ENCODE results near the gene APLNR.

The APLNR gene

DNA sequence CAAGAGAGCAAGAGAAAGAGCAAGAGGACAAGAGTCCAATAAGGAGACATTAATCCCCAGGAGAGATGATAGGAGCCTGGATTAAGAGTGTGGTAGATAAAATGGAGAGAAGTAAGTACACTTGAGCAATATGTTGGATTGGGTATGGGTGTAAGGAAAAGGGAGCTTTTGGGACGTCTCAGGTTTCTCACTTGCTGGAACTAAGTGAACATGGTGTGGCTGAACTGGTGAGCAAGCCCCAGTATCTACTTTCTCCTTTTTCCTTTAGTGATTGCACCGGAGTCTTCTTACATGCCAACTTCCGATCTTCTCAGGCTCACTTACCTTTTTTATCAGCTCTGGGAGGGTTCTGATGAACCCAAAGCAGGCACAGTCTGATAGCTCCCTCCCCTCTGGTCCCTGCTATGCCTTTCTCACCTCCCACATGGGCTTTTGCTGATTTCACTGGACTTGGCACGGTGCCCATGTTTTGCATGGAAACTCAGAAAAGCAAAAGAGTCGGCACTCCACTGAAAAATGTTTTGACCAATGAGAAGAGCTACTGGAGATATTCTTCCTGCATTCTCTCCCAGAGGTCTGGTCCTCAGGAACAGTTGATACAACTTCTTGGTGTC lies 14.5 kb upstream of the APLNR start:
- in situ Hi-C loops (cut with HindIII; ENCODE audit: low sequenced_read_pairs), result no loop called here

DNA sequence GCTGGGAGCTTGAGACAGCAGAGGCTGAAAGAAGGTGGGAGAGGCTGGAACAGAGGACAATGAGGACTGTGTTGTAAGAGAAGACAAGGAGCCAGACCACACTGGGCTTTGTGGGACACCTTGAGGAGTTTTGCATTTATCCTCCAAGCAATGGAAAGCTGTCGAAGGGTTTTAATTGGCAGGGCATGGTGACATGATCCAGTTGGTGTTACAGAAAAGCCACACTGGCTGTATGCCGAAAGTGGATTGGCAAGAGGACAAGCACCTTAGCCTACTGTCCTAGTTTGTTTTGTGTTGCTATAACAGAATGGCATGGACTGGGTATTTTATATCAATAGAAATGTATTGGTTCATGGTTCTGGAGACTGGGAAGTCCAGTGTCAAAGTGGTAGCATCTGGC lies 14.0 kb upstream of the APLNR start:
- in situ Hi-C loops (cut with HindIII; ENCODE audit: low sequenced_read_pairs), result no loop called here

DNA sequence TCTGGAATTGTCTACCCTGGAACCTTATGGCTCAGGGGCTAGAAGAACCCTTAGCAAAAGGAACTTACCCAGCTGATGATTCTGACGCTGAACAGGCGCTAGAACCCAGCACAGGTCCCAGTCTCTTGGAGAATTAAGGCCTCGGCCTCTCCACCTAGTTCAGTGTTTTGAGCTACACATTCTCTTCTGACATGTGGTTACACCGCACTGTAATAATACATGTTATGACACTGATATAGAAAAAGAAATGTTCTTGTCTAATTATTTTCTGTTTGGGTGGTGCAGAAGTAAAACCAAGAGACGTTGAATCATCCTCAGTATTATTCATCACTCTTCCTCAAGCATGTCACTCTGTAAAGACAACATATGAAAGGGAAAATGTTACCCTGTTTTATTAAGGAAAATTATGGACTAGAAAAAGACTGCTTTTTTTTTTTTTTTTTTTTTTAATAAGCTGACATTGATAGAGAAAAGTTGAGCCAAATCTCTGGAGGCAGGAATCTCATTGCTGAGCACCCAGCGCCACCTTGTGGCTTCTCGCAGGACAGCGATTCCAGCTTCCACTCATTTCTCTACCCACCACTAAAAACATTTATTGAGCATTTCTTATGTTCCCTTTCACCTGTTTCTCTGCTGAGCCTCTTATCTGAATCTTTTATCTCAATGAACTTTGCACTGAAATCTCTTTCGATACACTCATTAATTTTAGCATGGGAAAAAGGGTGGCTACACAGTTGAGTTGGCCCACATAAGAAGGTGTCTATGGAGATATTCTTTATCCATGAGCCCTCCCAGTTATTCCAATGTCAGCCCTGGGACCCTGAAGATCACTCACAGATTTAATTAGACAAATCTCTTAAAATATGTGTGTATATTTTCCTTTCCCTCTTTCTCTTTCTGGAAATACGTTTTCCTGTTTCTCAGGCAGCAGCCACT lies 12.6 kb upstream of the APLNR start:
- in situ Hi-C loops (cut with HindIII; ENCODE audit: low sequenced_read_pairs), result no loop called here

DNA sequence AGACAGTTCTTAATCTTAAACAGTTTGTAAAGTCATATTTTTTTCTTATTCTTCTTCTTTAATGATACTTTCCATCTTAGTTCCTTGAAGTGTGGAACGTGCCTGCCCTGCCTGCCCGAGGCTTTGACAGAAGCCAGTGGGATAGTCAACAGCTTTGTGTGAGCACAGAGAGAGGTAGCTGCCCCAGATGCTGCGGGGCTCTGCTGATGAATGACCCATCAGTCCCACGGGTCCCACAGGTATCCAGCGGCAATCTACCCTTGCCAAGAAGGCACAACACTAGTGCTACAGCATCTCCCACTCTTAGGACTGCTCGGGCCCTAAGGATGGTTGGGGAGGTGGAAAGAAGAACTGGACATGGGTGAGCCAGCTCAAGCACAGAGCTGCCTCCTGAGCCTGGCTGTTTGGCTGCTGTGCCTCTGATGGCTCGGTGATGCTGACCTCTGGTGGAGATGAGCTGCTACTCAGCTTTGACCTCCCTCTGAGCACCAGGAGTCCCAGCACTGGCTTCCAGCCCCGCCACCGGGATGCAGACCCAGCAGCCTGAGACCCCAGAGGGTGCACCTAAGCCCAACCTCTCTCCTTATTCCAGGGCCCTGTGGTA lies 11.8 kb upstream of the APLNR start:
- in situ Hi-C loops (cut with HindIII; ENCODE audit: low sequenced_read_pairs), result no loop called here

DNA sequence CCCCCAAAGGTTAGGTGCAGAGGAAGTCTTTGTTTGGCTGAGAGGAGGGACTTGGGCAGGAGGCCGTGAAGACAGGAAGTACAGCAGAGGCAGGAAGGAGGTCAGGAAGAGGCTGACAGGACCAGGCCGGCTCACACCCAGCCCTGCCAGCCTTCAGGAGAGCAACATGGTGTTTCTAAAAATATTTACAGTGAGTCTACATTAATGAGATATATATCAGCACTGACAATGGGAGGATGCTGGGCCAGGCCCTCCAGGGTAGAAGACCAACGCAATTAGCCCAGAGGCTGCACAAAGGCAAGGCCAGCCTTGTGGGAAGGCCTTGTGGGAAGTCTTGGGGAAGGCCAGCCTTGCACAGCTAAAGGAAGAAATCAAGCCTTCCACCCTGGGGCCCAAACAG lies 7.9 kb upstream of the APLNR start:
- in situ Hi-C loops (cut with HindIII; ENCODE audit: low sequenced_read_pairs), result no loop called here

DNA sequence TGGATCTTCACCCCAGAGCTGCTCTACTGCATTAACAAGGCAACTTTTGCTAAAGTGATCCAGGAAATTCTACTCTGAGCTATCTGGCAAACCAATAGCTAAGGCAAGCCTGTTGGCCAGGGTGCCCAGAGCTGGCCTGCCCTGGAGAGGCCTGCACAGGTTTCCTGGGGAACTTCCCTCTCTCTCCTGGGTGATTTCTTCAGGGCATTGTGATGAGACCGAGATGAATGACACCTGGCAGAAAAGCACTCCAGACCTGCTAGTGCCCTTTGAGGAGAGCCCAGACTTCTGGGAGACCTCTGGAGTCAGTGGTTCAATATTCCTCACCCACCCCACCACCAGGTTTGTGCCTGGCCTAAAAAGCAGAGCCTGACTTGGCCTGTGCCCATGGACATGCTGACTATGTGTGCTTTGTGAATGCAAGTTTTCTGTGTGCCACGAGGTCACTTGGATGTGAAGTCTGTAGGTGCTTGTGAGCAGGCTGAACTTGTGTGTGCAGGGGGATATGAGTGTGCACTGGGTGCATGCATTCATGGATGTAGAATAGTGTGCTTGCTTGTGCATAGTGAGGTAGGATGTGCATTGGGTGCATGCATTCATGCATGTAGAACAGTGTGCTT lies 4.4 kb upstream of the APLNR start:
- in situ Hi-C loops (cut with HindIII; ENCODE audit: low sequenced_read_pairs), result no loop called here

DNA sequence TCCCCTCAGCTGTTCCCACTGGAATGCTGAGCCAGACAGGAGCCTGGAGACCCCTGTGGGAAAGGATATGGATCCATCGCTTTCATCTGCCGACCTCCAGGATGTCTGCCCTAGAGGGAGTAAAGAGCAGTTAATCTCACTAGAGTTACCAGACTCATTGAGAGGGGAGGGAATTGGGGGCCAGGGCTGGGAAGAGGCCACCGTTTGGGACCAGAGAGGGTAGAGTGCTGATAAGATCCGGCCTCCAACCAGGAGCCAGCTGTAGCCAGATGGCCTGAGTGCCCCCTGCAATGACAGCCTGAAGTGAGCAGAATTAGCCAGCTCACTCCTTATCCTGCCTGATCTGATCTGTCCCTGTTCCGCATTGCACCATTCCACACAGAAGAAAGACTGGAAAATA lies 3.7 kb upstream of the APLNR start:
- in situ Hi-C loops (cut with HindIII; ENCODE audit: low sequenced_read_pairs), result no loop called here

DNA sequence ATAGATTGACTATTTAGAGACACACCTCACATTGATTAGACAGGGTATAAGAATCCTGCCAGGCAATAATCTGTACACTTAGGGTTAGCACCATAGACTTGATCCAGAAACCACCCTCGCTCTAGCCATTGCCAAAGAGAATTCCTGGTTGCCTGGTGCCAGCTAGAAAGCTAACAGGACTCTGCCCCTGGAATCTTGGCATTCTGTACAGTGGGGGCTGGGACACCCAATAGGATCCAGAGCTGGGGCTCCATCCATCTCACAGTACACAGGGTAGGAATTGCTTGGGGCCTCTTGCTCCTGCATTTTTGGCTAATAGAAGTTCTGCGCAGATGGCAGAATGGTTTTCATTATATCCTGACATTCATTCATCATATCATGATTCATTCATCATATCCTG lies 3.0 kb upstream of the APLNR start:
- in situ Hi-C loops (cut with HindIII; ENCODE audit: low sequenced_read_pairs), result no loop called here

DNA sequence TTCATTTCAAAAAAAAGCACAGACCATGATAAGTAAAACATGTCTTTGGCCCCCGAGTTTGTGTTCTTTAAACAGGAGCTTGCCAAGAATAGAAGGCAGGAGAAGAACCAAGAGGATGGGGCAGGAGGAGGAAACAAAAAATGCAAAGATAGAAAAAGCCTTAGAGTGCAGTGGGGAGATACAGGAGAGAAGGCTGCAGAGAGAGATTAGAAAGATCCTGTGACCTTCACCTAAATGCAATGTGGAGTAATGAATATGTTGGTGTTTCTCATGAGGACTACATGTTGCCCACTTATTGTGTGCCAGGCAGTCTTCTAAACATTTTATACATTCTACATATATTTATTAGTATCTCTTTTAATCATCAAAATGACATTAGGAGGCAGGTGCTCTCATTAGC lies 2.3 kb upstream of the APLNR start:
- in situ Hi-C loops (cut with HindIII; ENCODE audit: low sequenced_read_pairs), result no loop called here

DNA sequence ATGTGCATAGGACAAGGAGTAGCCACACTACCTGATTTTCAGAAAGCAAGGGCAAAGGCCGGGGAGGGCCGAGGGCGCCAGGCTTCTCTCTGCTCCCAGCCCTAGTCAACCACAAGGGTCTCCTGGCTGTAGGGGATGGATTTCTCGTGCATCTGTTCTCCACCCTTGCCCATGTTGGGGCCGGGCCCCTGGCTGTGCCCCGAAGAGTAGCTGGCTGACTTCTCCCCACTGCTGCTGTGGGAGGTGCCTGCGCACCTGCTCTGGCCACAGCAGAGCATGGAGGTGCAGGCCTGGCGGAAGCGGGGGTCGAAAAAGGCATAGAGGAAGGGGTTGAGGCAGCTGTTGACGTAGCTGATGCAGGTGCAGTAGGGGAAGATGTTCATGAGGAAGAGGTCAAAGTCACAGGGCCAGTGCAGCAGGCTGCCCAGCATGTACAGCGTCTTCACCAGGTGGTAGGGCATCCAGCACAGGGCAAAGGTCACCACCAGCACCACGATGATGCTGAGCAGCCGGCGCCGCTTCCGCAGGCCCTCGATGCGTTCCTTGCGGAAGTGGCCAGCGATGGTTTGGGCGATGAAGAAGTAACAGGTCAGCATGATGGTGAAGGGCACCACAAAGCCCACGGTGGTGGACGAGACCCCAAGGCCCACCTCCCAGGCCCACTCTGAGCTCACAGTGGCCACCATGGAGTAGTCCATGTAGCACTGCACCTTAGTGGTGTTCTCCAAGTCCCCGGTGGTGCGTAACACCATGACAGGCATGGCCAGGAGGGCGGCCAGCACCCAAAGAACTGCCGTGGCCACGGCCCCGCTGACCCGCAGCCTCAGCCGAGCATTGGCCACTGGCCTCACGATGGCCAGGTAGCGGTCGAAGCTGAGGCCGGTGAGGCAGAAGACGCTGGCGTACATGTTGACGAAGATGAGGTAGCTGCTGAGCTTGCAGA lies 1.0 kb downstream of the APLNR start:
- in situ Hi-C loops (cut with HindIII; ENCODE audit: low sequenced_read_pairs), result no loop called here

DNA sequence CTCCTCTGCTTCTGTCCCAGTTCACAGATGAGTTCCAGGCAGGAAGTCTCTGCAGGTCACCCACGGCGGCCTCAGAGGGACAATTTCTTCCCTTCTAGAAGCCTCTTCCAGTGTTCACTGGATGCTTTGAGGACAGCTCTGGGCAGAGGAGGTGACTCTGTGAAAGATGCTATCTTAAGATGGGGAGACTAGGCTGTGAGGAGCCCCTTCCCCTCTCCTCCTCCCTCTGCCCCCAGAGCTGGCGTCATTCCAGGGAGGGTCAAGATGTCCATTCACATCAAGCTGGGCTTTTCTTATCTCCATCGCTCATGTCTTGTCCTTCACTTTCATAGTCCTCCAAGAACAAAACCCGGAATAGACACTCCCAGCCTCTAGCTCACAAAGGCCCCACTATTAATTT lies 3.3 kb downstream of the APLNR start:
- in situ Hi-C loops (cut with HindIII; ENCODE audit: low sequenced_read_pairs), result loop anchor here (5.0 kb wide), 1 partner anchor 96 kb away; no protein-coding TSS in a partner anchor

DNA sequence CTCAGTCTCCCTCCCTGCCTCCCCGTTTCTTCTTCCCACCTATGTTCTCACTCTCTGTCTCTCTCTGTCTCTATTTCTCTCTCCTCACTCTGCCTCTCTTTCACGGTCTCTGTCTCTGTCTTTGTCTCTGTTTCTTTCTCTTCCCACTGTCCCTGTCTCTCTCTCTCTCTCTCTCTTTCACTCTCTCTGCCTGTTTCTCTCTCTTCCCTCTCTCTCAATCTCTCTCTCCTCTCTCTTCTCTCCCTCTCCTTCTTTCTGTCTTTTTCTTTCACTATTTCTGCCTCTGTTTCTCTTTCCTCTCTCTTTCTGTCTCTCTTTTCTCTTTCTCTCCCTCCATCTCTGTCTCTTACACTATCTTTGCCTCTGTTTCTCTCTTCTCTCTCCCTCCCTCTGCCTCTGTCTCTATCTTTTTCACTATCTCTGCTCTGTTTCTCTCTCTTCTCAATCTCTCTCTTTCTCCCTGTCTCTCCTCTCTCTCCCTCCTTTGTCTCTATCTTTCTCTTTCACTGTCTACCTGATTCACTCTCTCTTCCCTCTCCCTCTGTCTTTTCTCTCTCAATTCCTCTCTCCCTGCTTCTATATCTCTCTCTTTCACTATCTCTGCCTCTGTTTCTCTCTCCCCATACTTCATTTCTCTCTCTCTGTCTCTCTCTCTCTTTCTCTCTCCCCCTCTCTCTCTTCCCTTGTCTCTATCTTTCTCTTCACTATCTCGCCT lies 5.4 kb downstream of the APLNR start:
- in situ Hi-C loops (cut with HindIII; ENCODE audit: low sequenced_read_pairs), result loop anchor here (5.0 kb wide), 1 partner anchor 94 kb away; no protein-coding TSS in a partner anchor

DNA sequence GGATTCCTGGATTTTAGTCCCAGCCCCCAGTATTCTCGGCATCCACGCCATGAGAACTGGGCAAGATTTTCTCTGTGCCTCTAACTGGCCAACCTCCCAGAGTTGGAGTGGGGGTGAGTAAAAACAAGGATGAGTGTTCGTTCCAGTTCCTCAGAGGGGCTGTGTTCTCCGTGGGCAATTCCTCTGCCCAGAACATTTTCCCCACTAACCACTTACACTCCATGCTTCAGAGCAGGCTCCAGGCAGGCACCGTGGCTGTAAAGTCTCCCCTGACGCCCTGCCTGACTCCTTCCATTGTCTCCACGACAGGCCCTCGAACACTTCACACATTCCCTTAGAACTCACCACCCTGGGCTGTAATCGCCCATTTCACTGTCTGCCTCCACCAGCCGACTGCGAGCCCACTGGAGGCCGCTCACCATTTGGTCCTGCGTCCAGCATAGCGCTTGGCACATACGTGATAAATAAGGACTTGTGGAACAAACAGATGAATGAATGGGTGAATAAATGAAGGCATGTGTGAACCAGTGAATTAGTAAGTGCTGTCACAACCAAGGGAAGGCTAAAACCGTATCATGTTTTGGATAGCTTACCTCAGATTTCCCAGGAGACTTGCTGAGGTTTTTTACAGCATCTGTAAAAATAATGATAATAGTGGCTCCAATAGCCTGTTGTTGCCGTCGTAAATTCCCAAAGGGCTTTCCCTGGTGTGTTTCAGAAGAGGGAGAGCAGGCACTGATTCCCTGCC lies 6.1 kb downstream of the APLNR start:
- in situ Hi-C loops (cut with HindIII; ENCODE audit: low sequenced_read_pairs), result loop anchor here (5.0 kb wide), 1 partner anchor 94 kb away; no protein-coding TSS in a partner anchor

DNA sequence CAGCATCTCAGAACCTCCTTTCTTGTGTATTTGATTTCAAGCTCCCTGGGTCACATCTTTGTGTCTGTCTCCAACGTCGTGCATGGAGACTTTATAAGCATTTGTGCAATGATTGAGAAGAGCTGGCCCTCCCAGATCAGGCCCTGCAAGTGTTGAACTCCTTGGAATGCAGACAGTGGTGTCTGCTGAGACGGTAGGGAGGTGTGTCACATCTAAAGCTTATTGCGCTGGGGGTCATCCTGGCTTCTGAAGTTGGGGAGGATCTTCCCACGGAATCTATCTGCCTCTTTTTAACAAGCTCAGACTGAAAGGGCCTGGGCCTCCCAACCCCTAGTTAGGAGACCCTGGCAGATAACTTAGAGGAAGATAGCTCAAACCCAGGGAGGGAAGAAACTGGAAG lies 6.7 kb downstream of the APLNR start:
- in situ Hi-C loops (cut with HindIII; ENCODE audit: low sequenced_read_pairs), result loop anchor here (5.0 kb wide), 1 partner anchor 93 kb away; no protein-coding TSS in a partner anchor

DNA sequence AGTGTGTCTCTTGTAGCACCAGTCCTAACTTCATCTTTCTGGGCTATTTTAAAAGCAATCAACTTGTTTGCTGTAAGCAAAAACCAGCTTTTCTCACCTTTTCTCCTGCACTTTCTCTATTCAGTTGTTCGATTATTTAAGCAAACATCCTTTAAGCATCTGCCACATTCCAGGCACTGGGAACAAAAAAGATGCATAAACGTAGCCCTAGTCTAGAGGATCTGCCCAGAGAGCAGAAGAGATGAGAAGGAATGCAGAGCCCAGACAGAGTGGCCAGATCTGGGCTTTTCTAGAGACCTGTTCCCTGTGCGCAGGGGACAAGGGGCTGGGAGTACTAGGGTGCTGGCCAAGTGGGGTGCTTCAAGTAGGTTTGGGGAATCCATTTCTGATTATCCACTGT lies 8.4 kb downstream of the APLNR start:
- in situ Hi-C loops (cut with HindIII; ENCODE audit: low sequenced_read_pairs), result no loop called here

DNA sequence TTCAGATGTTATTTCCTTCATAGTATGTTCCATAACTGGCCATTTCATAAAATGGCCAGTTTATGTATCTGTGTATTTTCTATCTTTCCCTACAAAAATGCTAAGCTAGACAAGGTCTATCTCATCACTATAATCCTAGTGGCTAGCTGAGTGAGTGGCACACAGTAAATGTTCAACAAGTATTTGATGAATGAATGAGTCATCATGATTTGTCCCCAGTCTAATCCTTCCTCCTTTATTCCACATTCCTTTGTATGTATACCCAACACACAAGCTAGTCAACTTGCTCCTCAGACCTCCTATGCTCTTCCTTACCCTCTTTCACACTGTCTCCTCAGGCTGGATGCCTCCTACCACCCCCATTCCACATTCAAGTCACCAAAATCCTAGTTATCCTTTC lies 12.5 kb downstream of the APLNR start:
- in situ Hi-C loops (cut with HindIII; ENCODE audit: low sequenced_read_pairs), result no loop called here

DNA sequence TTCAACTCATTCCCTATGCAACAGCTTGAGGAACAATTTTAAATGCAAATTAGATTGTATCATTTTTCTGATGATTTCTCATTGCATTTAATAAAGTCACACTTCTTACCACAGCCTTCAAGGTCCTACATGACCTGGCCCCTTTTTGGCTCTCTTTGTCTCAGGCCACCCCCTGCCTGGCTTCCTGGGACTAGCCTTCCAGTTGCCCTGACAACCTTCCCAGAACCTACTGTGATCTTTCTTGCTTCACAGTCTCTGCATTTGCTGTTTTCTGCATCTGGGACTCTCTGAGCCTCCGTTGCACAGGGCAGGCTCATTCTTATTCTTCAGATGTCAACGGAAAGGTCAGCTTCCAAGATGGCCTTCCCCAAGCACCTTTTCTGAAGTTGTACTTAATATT lies 12.9 kb downstream of the APLNR start:
- in situ Hi-C loops (cut with HindIII; ENCODE audit: low sequenced_read_pairs), result no loop called here

DNA sequence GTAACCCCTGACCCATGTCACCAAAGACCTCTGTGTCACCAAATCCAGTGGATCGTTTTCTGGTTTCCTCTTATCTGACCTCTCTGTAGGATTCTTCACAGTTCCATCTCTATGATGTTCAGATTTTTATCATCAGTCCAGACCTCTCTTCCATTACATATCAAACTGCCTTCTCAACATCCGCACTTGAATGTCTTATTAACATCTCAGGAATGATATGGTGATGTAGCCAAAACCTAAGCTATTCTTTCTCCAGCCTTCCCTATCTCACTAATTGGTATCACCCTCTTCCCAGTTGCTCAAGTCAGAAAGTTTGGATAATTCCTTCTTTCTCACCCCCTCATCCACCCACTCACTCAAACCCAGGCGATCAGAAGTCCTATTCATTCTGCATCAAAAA lies 13.4 kb downstream of the APLNR start:
- in situ Hi-C loops (cut with HindIII; ENCODE audit: low sequenced_read_pairs), result no loop called here

DNA sequence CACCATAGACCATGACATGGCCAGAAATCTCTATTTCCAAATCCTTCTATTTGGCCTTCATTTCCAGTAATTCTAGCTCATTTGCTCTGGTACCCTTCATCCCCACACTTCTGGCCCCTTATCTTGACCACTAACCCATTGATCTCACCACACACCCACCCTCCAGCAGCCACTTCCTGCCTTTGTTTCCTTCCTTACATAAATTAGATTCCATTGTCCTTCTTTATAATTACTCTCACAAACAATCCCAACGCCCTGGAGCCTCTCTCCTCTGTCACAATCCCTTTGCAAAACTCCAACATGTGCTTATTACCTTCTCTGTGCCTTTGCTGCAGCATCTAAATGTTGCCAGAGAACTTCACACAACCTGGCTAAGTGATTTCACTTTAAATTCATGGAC lies 14.8 kb downstream of the APLNR start:
- in situ Hi-C loops (cut with HindIII; ENCODE audit: low sequenced_read_pairs), result no loop called here
